Midbrain (tissue), 1 donor: Measurements from ENCODE around the gene MT1A.
A peak's percentile ranks its signal among the peaks of the same experiment; 100 is the strongest.
"Not testable (repeated sequence)": the region's sequence is repeated elsewhere in the genome, so short reads cannot be mapped to it uniquely, and the experiment has no call there.

Experiments
- DNase-seq: peaks from one replicate; lab custom pipeline; 2025; lab: John Stamatoyannopoulos, UW

MT1A gene

GRCh38 chr16:56657555-56658326 is 19.3 kb downstream of the MT1A start, which contains the start of gene MT1F:
Gene MT1F, plus strand, starts transcription at chr16:56657959. Its CDS starts 100 bp downstream, at chr16:56658059.
- DNase-seq, result peak; percentile 36

DNA sequence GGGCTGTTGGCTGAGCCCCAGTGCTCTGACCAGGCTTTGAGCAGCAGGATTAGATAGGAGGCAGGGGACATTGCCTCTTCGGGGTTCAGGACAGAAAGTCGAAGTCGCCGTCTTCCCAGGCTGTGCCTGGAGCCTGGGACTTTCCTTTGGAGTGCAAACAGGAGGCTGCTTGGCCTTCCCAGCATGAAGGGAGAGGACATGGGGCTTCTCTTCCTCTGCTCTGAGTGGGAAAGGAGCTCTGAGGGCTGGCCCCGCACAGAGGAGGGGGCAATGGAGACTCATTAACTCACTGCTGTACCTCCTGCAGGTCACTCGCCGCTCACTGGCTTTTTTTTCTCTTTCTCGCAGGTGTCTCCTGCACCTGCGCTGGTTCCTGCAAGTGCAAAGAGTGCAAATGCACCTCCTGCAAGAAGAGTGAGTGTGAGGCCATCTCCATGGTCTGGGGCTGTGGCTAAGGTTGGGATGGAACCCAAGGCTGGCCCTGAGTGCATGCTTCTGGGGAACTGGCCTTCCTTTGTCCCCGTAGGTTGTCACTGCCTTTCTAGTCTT is 19.9 kb downstream of the MT1A start:
- no peak for DNase-seq

DNA sequence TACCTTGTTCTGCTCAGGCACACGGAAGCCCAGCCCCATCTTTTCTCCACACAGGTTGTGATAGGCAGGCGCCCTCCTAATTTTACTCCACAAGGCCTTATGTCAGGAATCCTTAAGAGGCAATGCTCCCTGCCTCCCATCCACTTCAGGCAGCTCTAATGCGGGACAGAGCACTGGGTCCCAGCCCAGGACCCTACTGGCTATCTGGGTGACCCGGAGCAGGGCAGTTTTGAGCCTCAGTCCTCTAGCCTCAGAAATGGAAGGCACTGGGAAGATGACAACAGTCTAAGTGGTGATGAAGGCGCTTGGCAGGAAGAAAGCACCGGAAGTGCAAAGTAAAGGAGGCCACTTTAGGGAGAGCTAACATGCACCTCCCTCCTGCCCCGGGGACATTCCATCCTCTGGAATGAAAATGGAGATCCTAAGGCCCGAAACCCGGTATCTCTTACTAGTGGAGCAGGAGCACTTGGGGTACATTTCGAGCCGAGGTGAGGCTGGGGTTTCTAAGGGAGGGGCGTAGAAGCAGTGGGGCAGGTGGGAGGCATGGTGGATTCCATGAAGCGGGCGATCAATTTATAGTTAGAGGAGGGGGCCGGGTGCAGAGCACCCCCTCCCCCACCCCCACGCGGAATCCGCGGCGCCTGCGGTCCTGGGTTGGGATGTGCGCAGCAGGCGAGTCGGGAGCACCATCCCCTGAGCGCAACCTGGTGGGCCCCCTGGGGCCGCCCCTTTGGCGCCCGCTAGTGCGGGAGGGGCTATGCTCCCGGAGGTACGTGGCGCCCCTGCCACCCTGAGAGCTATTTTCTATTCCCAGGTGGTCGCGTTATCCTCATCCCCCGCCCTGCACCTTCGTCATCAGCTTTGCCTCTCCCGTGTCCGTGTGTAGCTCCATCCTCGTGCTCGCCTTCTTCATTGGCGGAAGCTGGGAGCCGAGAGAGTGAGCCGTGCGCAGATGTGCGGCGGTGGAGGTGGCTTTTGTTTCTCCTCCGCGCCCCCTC is 24.2 kb downstream of the MT1A start:
- DNase-seq, result no peak

GRCh38 chr16:56664506-56664905 is 26.0 kb downstream of the MT1A start:
- DNase-seq, result no peak

- DNase-seq, result not testable (repeated sequence)
These were observed 27.1 kb downstream of the MT1A start for GRCh38 chr16:56665286-56666261.

DNA sequence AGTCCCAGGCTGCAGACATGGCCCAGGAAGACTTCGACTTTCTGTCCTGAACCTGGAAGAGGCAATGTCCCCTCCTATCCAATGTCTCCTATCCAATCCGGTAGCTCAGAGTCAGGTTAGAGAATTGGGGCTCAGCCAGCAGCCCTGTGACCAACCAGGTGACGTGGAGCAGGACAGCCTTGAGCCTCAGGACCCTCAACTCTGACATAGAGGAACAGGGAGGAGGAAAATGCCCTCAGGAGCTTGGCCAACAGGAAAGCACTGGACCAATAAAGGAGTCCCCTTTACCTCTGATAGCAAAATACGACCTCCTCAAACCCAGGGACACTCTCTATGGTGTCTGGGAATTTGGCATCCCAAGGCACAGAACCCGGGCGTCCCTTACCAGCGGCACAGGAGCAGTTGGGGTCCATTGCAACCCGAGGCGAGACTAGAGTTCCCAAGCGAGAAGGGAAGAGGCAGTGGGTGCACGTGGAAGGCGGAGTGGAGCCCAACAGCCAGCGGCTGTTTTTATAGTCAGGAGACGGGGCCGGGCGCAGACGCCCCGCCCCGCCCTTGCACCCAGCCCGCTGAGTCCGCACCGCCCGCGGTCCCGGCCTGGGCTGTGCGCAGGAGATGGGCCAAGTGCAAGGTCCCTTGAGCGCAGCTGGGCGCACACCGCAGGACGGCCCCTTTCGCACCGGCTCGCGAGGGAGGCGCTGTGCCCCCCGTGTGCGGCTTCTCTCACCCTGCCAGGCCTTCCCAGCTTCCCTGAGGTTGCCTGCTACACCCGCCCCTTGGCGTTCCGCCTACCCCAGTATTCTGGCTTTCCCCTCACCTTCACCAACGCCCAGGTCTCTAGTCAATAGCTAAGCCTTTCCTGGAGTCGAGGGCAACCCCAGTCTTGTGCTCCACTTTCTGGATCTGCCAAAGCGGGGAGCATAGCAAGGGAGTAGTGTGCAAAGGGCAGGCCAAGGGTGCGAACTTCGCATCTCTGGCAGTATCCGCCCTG is 29.4 kb downstream of the MT1A start, which contains the start of gene MT1G:
TSS of gene MT1G (minus strand) at position 485 of the 991 bp plus-strand sequence. CDS start at position 413, 72 bp downstream.
- peak; percentile 52 for DNase-seq

DNA sequence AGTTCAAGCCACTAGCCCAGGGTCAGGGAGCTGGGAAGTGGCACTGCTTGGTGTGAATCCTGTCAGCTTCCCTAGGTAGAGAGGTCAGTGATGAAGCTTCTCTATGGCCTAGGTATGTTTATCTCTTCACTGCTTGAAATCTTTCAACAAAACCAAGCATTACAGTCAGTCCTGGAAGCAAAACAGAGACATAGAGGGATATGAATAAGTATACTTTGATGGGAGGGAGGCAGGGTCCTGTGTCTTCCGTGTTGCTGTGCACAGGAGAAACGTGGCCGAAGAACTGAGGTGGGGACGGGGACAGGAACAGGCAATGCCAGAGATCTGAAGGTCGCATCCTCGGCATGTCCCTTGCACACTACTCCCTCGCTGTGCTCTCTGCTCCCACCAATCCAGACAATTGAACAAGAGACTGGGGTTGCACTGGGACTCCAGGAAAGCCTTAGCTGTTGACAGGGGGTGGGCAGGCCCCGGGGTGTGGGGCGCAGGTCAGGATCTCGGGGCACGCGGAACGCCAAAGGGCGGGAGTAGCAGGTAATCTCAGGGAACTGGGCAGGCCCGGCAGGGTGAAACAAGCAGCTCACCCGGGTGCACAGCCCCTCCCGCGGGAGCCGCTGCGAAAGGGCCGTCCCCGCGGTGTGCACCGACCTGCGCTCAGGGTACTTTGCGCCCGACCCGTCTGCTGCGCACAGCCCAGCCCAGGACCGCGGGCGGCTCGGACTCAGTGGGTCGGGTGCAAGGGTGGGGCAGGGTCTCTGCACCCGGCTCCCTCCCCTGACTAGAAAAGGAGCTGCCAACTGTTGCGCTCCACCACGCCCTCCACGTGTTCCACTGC is 30.8 kb downstream of the MT1A start, which contains the start of gene MT1H:
TSS of gene MT1H (plus strand) at position 810 of the 835 bp plus-strand sequence. CDS start 71 bp downstream, outside the sequence.
- no peak for DNase-seq

DNA sequence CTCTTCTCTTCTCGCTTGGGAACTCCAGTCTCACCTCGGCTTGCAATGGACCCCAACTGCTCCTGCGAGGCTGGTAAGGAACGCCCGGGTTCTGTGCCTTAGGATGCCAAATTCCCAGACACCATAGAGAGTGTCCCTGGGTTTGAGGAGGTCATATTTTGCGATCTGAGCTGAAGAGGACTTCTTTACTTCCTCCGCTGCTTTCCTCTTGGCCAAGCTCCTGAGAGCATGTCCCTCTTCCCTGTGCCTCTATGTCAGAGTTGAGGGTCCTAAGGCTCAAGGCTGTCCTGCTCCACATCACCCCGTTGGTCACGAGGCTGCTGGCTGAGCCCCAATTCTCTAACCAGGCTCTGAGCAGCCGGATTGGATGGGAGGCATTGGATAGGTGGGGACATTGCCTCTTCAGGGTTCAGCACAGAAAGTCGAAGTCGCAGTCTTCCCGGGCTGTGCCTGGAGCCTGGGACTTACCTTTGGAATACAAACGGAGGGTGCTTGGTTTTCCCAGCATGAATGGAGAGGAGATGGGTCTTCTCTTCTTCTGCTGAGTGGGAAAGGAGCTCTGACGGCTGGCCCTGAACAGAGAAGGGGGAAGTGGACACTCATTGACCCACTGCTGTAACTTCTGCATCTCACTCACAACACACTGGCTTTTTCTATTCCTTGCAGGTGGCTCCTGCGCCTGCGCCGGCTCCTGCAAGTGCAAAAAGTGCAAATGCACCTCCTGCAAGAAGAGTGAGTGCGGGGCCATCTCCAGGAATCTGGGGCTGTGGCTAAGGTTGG is 31.6 kb downstream of the MT1A start:
- DNase-seq, result no peak

DNA sequence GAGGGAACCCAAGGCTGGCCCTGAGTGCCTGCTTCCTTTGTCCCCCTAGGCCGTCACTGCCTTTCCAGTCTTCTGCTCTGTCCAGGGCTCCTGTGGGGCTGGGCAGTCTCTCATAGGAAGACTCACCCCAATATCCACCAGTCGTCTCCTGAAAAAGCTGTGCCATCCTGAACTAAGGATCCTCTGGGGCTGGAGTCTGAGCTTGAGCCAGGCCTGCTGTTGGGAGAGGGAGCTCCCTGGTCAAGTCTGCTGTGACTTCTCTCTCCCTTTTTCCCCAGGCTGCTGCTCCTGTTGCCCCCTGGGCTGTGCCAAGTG is 32.1 kb downstream of the MT1A start:
- DNase-seq, result no peak

GRCh38 chr16:56671691-56672090 is 33.2 kb downstream of the MT1A start:
- DNase-seq, result not testable (repeated sequence)

- DNase-seq, result not testable (repeated sequence)
These were observed 33.7 kb downstream of the MT1A start for GRCh38 chr16:56672171-56672570.

DNA sequence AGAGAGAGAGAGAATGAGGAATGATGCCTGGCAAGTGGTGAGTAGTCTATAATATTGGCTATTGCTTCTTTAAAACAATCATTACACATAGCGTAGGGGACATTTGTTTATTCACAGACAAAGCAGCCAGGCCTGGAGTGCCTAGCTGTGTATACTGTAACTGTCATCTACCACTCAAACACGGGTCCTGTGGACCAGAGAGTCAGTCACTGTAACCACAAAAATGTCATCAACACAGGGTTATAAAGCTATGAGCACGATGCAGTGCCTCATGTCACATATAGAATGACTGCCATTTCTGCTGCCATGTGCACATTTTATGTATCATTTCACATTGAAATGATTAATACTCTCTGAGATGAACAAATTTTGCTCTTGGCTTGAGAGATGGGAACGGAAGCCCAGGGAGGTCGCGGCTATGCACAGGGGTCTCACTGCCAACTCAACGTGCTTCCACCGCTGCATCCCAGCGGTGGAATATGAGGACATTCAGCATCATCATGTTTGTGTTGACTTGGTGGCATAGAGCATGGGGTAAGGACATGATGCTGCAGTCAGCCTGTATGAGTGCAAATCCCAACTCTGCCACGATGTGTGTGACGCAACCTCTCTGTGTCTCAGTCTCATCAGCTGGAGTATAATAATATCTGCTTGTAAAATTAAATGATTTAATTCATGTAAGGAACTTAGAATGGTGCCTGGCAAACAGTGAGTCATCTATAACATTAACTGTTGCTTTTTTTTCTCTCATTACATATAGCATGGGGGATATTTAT is 34.5 kb downstream of the MT1A start:
- DNase-seq, result no peak

DNA sequence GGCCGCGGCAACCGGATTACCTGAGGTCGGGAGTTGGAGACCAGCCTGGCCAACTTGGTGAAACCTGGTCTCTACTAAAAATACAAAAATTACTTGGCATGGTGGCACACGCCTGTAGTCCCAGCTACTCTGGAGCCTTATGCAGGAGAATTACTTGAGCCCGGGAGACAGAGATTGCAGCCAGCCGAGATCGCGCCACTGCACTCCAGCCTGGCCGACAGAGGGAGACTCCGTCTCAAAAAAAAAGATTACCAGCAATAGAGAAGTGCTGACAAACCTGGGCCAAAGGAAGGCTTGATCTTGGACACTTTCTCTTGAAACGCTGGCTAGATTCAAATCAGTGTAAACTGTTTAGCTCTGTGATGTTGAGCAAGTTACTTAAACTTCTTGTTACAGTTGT is 35.5 kb downstream of the MT1A start:
- DNase-seq, result no peak

DNA sequence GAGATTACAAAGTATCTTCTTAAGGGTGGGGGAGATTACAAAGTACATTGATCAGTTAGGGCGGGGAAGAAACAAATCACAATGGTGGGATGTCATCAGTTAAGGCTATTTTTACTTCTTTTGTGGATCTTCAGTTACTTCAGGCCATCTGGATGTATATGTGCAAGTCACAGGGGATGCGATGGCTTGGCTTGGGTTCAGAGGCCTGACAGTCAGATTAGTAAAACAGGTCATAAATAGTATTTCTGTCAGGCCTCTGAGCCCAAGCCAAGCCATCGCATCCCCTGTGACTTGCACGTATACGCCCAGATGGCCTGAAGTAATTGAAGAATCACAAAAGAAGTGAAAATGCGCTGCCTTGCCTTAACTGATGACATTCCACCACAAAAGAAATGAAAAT is 36.1 kb downstream of the MT1A start:
- not testable (repeated sequence) for DNase-seq

- DNase-seq, result no peak
These were observed 37.3 kb downstream of the MT1A start for GRCh38 chr16:56675685-56676210.

- no peak for DNase-seq
These were observed 39.0 kb downstream of the MT1A start for GRCh38 chr16:56677474-56677873.
